Liver (tissue), 9 donors: Measurements from ENCODE around the gene VPS72. TPM values are rescaled to one million over a fixed set of nuclear protein-coding genes. Genes with fewer than 3 reads are reported as not detected.

Experiments used
- DNase-seq: peaks from one replicate; pipeline ENCODE4 v3.0.0-alpha.2; 2017; ENCODE audit warnings: low spot score
- H3K27ac ChIP-seq, 2 donors: one replicate each; pipeline ENCODE4 v1.7.0; 2013; ENCODE audit warnings: inconsistent platforms in 2 of 2, low read length in 2 of 2, control low read depth in 1 of 2, low read depth in 1 of 2, mild to moderate bottlenecking in 1 of 2
- H3K27me3 ChIP-seq, 4 donors: one replicate each; pipeline versions ENCODE4 v1.6.1 to v1.7.0; 2013; ENCODE audit warnings: low read length in 3 of 4, inconsistent platforms in 1 of 4, mild to moderate bottlenecking in 1 of 4, moderate library complexity in 1 of 4; ENCODE audit not compliant: control insufficient read depth in 4 of 4, insufficient read depth in 4 of 4
- H3K36me3 ChIP-seq, 4 donors: one replicate each; pipeline versions ENCODE4 v1.6.1 to v1.7.0; 2013; ENCODE audit warnings: low read length in 3 of 4, mild to moderate bottlenecking in 3 of 4, low read depth in 1 of 4, moderate library complexity in 1 of 4; ENCODE audit not compliant: control insufficient read depth in 4 of 4, insufficient read depth in 3 of 4
- H3K4me1 ChIP-seq, 4 donors: one replicate each; pipeline versions ENCODE4 v1.6.1 to v1.7.0; 2013; ENCODE audit warnings: low read length in 3 of 4, mild to moderate bottlenecking in 3 of 4, moderate library complexity in 1 of 4; ENCODE audit not compliant: control insufficient read depth in 4 of 4, insufficient read depth in 4 of 4
- H3K4me3 ChIP-seq, 3 donors: one replicate each; pipeline versions ENCODE4 v1.6.1 to v1.7.0; 2013; ENCODE audit warnings: low read length in 3 of 3, control low read depth in 1 of 3, low read depth in 1 of 3, mild to moderate bottlenecking in 1 of 3
- H3K9ac ChIP-seq, 2 donors: one replicate each; pipeline ENCODE4 v1.7.0; 2013; ENCODE audit warnings: low read length in 2 of 2, mild to moderate bottlenecking in 2 of 2, moderate library complexity in 2 of 2, control low read depth in 1 of 2, low read depth in 1 of 2
- H3K9me3 ChIP-seq, 4 donors: one replicate each; pipeline versions ENCODE4 v1.6.1 to v1.7.0; 2013; ENCODE audit warnings: low read length in 3 of 4; ENCODE audit not compliant: control insufficient read depth in 4 of 4
- GABPA ChIP-seq, 2 donors: IDR thresholded peaks in 1 of 2; conservative IDR thresholded peaks in 1 of 2; 2 replicates each; pipeline ENCODE4 v1.6.1; 2016; ENCODE audit warnings: antibody characterized with exemption in 2 of 2, mild to moderate bottlenecking in 1 of 2, moderate library complexity in 1 of 2
- HNF4G ChIP-seq: IDR thresholded peaks from 2 replicates; pipeline ENCODE4 v1.6.1; 2016; ENCODE audit warnings: antibody characterized with exemption
- NR2F2 ChIP-seq: IDR thresholded peaks from 2 replicates; pipeline ENCODE4 v1.6.1; 2016; ENCODE audit warnings: antibody characterized with exemption
- RAD21 ChIP-seq, 2 donors: IDR thresholded peaks; 2 replicates each; pipeline ENCODE4 v1.6.1; 2016; ENCODE audit warnings: antibody characterized with exemption in 2 of 2, mild to moderate bottlenecking in 2 of 2
- SP1 ChIP-seq: IDR thresholded peaks from 2 replicates; pipeline ENCODE4 v1.6.1; 2018; ENCODE audit warnings: antibody characterized with exemption, mild to moderate bottlenecking
- TAF1 ChIP-seq: conservative IDR thresholded peaks from 2 replicates; pipeline ENCODE4 v1.6.1; 2016; ENCODE audit warnings: antibody characterized with exemption, mild to moderate bottlenecking
- YY1 ChIP-seq: IDR thresholded peaks from 2 replicates; pipeline ENCODE4 v1.6.1; 2016; ENCODE audit warnings: antibody characterized with exemption, mild to moderate bottlenecking
- WGBS: extraction: QIAGEN DNeasy Blood & Tissue Kit; methylation state at CpG from one replicate; pipeline ENCODE4 v1.1.7; 2013; 5-methylcytosine and 5-hydroxymethylcytosine counted together
- polyA plus RNA-seq, 2 donors: library from polyadenylated mRNA; stranded (reverse) in 1 of 2; unstranded in 1 of 2; fragments of 200-250 nt in 1 of 2; fragments of >200 nt in 1 of 2; fragmentation: Nextera tagmentation in 1 of 2; extraction: Ambion mirVana in 1 of 2; gene quantifications; one replicate each; pipeline versions ENCODE4 v1.2.1 to v1.2.3, GENCODE V29; 2013 to 2015
- total RNA-seq, 2 donors: library from RNA; depleted of rRNA; stranded (reverse); fragments of >200 nt; gene quantifications; one replicate each; pipeline ENCODE4 v1.2.3, GENCODE V29; 2014
- TF ChIP-seq, protein P1 (sequence below): IDR thresholded peaks from 2 replicates; pipeline ENCODE4 v1.6.1; 2016; ENCODE audit warnings: antibody characterized with exemption
- TF ChIP-seq, protein P2 (sequence below): fragments of 150-350 bp; IDR thresholded peaks from 2 replicates; pipeline ENCODE4 v1.5.1; 2017; ENCODE audit warnings: improper control_type of control experiment, low read depth, low read length; ENCODE audit not compliant: missing input control
- TF ChIP-seq, protein P3 (sequence below): IDR thresholded peaks from 2 replicates; pipeline ENCODE4 v1.6.1; 2016; ENCODE audit warnings: antibody characterized with exemption
- TF ChIP-seq, protein P4 (sequence below): IDR thresholded peaks from 2 replicates; pipeline ENCODE4 v1.6.1; 2016; ENCODE audit warnings: antibody characterized with exemption
- donor health status: healthy.
- donor health status: healthy.
- donor health status: healthy.
- donor health status: healthy.
- donor health status: healthy.

VPS72 gene
- total and polyA plus RNA-seq, 4 donors = 10.7 to 16.0 (median 11.9) TPM

DNA sequence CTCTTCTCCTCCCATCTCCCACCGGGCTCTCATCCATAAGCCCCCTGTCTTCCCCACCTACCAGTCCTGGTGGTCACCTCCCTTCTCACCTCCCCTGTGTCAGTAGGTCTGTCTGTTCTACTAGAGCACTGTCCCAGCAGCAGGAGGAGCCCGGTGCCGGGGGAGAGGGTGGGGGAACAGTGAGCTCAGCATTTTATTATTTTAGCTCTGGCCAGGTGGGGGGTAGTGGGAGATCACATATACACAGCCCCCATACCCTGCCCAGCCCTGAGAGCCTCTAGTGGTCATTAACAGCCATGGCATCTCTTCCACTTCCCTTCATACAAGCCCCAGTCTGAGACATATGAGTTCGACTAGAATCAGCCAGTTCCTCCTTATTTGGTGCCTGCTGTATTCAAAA lies 14.1 kb downstream of the VPS72 start, which contains the start of gene TMOD4:
TSS of gene TMOD4 (minus strand) at position 119 of the 400 bp plus-strand sequence. CDS start 1,106 bp downstream, outside the sequence.
- Histone ChIP-seq H3K36me3 (peaks cover 7 to 62% (median 29%) of the 10 kb centered on the region in 4 donors), H3K4me3 (no peak within 1 kb of the TSS), H3K4me1 (no peaks in the 10 kb centered on the region), H3K9me3 (no peaks in the 10 kb centered on the region), H3K27ac (no peak within 1 kb of the TSS), H3K9ac (no peak within 1 kb of the TSS), H3K27me3 (no peaks in the 10 kb centered on the region)
- no peak for DNase-seq
- TF ChIP-seq, protein P1, sequence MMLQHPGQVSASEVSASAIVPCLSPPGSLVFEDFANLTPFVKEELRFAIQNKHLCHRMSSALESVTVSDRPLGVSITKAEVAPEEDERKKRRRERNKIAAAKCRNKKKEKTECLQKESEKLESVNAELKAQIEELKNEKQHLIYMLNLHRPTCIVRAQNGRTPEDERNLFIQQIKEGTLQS = no peak
- TF ChIP-seq, protein P2, sequence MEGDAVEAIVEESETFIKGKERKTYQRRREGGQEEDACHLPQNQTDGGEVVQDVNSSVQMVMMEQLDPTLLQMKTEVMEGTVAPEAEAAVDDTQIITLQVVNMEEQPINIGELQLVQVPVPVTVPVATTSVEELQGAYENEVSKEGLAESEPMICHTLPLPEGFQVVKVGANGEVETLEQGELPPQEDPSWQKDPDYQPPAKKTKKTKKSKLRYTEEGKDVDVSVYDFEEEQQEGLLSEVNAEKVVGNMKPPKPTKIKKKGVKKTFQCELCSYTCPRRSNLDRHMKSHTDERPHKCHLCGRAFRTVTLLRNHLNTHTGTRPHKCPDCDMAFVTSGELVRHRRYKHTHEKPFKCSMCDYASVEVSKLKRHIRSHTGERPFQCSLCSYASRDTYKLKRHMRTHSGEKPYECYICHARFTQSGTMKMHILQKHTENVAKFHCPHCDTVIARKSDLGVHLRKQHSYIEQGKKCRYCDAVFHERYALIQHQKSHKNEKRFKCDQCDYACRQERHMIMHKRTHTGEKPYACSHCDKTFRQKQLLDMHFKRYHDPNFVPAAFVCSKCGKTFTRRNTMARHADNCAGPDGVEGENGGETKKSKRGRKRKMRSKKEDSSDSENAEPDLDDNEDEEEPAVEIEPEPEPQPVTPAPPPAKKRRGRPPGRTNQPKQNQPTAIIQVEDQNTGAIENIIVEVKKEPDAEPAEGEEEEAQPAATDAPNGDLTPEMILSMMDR = peak; percentile 35
- TF ChIP-seq TAF1 = no peak
- WGBS = 72% methylated on average over 4 of the region's 4 CpGs

DNA sequence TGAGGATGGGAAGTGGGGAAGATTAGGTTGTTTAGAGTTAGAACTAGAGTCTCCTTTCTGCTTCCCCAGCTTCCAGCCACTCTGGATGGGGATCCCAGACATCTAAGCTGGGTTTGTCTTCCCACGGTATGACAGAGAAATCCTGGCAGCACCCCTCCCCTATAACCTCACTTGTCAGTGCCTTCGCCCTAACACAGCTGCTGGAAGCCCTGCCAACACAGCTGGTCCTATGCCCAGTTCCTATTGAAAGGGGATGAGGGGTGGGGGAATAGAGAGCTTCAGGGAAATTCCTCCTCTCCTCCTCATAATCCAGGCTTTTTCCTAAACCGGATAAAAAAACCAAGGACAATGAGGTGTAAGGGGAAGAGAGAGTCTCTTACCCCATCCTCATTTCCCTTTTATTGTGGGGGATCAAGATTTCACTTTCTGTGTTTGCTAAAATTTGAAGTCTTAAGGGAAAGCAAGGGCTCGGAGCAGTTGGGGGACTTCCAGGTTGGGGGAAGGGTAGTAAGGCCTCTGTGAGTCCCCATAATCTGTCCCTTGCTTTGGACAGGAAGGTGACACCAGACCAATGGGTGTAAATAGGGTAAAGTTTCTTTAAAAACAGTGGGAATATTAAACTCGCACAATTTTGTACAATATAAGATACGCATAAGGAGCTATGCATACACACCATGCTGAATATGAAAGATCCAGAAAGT lies 14.8 kb downstream of the VPS72 start:
- WGBS = 84% methylated on average over 6 of the region's 6 CpGs
- Histone ChIP-seq H3K9ac (no peak overlapping the region), H3K27me3 (no peaks in the 10 kb centered on the region), H3K4me3 (no peak overlapping the region), H3K36me3 (peaks cover 7 to 60% (median 26%) of the 10 kb centered on the region in 4 donors), H3K4me1 (no peaks in the 10 kb centered on the region), H3K9me3 (no peaks in the 10 kb centered on the region), H3K27ac (no peak overlapping the region)
- TF ChIP-seq RAD21 (IDR thresholded peaks at IDR 0.05) = no peak
- TF ChIP-seq HNF4G = no peak
- TF ChIP-seq, protein P3, sequence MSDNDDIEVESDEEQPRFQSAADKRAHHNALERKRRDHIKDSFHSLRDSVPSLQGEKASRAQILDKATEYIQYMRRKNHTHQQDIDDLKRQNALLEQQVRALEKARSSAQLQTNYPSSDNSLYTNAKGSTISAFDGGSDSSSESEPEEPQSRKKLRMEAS = no peak
- TF ChIP-seq, protein P4, sequence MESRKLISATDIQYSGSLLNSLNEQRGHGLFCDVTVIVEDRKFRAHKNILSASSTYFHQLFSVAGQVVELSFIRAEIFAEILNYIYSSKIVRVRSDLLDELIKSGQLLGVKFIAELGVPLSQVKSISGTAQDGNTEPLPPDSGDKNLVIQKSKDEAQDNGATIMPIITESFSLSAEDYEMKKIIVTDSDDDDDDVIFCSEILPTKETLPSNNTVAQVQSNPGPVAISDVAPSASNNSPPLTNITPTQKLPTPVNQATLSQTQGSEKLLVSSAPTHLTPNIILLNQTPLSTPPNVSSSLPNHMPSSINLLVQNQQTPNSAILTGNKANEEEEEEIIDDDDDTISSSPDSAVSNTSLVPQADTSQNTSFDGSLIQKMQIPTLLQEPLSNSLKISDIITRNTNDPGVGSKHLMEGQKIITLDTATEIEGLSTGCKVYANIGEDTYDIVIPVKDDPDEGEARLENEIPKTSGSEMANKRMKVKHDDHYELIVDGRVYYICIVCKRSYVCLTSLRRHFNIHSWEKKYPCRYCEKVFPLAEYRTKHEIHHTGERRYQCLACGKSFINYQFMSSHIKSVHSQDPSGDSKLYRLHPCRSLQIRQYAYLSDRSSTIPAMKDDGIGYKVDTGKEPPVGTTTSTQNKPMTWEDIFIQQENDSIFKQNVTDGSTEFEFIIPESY = no peak
- no peak for TF ChIP-seq NR2F2
- no peak for TF ChIP-seq TAF1
- TF ChIP-seq GABPA (IDR thresholded peaks at IDR 0.05 in 1 of 2, conservative IDR thresholded peaks at IDR 0.05 in 1 of 2) = no peak
- no peak for TF ChIP-seq SP1
- DNase-seq = no peak

DNA sequence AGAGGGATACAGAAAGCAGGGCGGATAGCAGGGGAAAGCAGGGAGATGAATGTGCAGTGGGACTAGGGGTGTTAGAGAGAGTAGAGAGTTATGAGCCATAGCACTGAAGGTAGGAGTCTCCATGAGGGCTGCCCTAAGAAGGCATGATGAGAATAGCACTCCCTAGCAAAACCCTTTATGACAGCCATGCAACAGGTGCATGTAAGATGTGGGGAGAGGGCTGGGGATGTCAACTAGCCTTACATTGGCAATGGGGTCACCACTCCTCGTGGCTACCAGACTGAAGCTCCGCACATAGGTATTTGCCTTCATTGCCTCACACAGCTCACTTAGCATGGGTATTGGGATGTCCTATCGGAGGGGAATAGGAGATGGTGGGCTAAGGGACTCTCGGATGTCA lies 18.8 kb downstream of the VPS72 start:
- 96% methylated on average over 5 of the region's 5 CpGs for WGBS
- DNase-seq = no peak
- peaks cover 3 to 11% (median 9%) of the 10 kb centered on the region in 4 donors for H3K4me1 ChIP-seq
- H3K36me3 ChIP-seq = peaks cover 0 to 38% (median 11%) of the 10 kb centered on the region in 4 donors
- no peaks in the 10 kb centered on the region for H3K27me3 ChIP-seq
- H3K27ac ChIP-seq = no peak overlapping the region
- no peaks in the 10 kb centered on the region for H3K9me3 ChIP-seq
- no peak overlapping the region for H3K4me3 ChIP-seq
- TF ChIP-seq YY1 (no peak), NR2F2 (no peak), HNF4G (no peak)
- TF ChIP-seq, protein P3 = no peak
- TF ChIP-seq, protein P2 = no peak
- H3K9ac ChIP-seq = no peak overlapping the region
